ENCODE measurements around the gene CDK18. TPM values are rescaled to one million over a fixed set of nuclear protein-coding genes. Genes with fewer than 3 reads are reported as not detected.

Gene CDK18
- total RNA-seq, 4 donors from 2014 or later, result 4.8 to 12.9 (median 9.9) TPM

DNA sequence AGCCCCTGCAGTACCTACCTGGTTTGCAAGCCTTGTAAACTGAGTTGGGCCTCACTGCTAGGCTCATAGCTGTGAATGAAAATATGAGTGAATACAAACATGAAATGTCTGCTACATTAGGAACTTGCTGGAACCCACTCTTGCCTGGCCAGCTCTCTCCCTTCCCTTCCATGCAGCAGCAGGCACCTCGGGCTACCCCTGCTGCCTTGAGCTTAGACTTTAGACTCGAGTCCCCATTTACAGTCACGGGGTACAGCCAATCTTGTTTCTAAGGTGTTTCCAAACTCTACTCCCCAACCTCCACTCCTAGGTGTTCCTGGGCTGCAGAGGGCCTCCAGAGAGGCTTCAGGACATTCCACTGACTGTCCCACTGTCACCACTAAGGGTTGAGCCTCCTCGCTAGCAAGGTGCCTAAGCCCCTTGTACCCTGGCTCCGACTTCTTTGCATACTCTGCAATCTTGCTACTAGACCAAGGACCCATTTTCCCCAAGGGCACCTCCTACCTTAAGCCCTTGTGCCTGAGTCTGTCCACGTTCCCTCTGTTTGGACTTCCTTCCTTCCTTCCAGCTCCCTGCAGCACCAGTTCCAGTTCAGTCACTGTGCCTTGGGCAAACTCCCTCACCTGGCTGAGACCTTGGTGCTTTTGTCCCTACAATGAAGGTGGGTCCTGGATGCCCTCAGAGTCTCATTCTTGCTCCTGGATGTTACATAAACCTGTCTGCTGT, 36.9 kb downstream of the CDK18 start:
- Histone ChIP-seq H3K9me3 (no peaks in the 10 kb centered on the region), H3K27me3 (peaks cover 0 to 24% (median under 1%) of the 10 kb centered on the region in 4 donors), H3K4me3 (no peak overlapping the region), H3K4me1 (peaks cover 14 to 24% (median 17%) of the 10 kb centered on the region in 4 donors), H3K36me3 (no peaks in the 10 kb centered on the region), H3K27ac (replicated peaks in 1 of 4) (no peak overlapping the region)
- intact Hi-C loops (cut with DNase I), result no loop called here
- TF ChIP-seq EP300 (IDR thresholded peaks at IDR 0.05) (no peak), POLR2AphosphoS5 (IDR thresholded peaks at IDR 0.05) (no peak), POLR2A (IDR thresholded peaks at IDR 0.05; ENCODE audit: low read depth) (no peak)
- TF ChIP-seq, protein P1, sequence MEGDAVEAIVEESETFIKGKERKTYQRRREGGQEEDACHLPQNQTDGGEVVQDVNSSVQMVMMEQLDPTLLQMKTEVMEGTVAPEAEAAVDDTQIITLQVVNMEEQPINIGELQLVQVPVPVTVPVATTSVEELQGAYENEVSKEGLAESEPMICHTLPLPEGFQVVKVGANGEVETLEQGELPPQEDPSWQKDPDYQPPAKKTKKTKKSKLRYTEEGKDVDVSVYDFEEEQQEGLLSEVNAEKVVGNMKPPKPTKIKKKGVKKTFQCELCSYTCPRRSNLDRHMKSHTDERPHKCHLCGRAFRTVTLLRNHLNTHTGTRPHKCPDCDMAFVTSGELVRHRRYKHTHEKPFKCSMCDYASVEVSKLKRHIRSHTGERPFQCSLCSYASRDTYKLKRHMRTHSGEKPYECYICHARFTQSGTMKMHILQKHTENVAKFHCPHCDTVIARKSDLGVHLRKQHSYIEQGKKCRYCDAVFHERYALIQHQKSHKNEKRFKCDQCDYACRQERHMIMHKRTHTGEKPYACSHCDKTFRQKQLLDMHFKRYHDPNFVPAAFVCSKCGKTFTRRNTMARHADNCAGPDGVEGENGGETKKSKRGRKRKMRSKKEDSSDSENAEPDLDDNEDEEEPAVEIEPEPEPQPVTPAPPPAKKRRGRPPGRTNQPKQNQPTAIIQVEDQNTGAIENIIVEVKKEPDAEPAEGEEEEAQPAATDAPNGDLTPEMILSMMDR (IDR thresholded peaks at IDR 0.05), result no peak
- WGBS, result 77% methylated on average over 6 of the region's 6 CpGs
- no peak for DNase-seq (ENCODE audit: extremely low spot score)

DNA sequence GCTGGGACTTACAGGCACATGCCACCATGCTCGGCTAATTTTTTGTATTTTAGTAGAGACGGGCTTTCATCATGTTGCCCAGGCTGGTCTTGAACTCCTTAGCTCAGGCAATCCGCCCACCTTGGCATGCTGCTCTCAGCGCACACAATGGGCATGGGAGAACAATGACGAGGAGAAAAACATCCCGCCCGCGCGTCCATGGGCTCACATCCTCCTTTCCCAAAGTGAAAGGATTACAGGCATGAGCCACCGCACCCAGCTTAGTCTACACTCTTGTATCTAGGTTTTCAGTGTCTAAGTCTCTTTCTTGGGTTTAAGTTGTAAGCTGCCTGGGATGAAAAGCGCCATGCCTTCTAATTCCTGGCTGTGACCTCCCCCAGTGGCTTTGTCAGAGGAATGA, 37.9 kb downstream of the CDK18 start:
- Histone ChIP-seq H3K9me3 (no peaks in the 10 kb centered on the region), H3K27me3 (peaks cover 0 to 32% (median 2%) of the 10 kb centered on the region in 4 donors), H3K36me3 (no peaks in the 10 kb centered on the region), H3K4me1 (peaks cover 14 to 19% (median 17%) of the 10 kb centered on the region in 4 donors), H3K4me3 (no peak overlapping the region), H3K27ac (replicated peaks in 1 of 4) (peak overlapping the region; percentile 49 to 63 (median 60))
- no peak for DNase-seq (ENCODE audit: extremely low spot score)
- 82% methylated on average over 11 of the region's 11 CpGs for WGBS
- intact Hi-C loops (cut with DNase I), result no loop called here
- TF ChIP-seq, protein P1 (IDR thresholded peaks at IDR 0.05), result no peak
- TF ChIP-seq EP300 (IDR thresholded peaks at IDR 0.05), result no peak
- no peak for TF ChIP-seq POLR2A (IDR thresholded peaks at IDR 0.05; ENCODE audit: low read depth)
- no peak for TF ChIP-seq POLR2AphosphoS5 (IDR thresholded peaks at IDR 0.05)

DNA sequence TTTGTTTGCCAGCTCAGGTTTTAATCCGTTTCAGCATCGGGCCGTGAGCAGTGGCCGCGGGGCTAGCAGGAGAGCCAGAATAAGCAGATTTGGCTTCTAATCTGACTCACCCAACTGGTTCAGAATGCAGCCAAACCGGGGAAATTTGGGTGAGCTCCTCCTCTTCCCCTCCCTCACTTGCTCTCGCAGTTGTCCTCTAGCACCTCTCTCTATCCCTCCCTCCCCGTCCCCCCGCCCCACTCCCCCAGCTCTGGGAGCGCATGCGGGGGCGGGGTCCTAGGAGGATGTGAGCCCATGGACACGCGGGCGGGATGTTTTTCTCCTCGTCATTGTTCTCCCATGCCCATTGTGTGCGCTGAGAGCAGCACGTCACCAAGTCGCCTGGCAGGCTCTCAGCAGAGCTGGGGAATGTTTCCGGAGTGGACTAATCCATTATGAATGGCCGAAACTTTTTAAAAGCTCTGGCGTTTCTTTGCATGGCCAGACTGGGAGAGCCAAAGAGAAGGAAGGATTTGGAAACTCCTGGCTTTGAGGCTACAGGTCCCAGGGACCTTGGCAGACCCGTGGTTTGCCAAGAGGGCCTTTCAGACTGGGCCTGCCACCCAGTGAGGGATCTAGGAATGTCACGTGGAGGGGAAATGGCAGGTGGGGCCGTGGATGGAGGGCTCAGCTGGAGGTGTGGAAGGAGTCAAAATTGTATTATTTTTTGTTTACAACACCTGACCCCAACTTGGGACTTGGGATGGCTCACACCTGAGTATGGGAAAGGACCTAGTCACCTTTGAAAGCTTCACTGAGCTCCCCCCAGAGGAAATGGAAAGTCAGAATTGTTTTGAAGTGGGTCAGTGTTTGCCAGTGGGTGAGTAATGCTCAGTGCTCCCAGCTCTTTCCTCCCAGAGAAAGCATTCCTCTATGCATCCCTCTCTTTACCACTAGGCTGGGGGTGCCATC, 39.2 kb downstream of the CDK18 start:
- H3K27ac ChIP-seq (replicated peaks in 1 of 4), result peak overlapping the region; percentile 49 to 63 (median 60)
- peak overlapping the region; percentile 38 to 56 (median 45) for H3K4me3 ChIP-seq
- no peaks in the 10 kb centered on the region for H3K36me3 ChIP-seq
- WGBS, result under 1% methylated on average over 19 of the region's 25 CpGs
- DNase-seq (ENCODE audit: extremely low spot score), result no peak
- intact Hi-C loops (cut with DNase I), result no loop called here
- no peaks in the 10 kb centered on the region for H3K9me3 ChIP-seq
- H3K4me1 ChIP-seq, result peaks cover 14 to 18% (median 16%) of the 10 kb centered on the region in 4 donors
- TF ChIP-seq EP300 (IDR thresholded peaks at IDR 0.05), result no peak
- TF ChIP-seq POLR2AphosphoS5 (IDR thresholded peaks at IDR 0.05), result peak in 1 of 2 donors; percentile 77
- H3K27me3 ChIP-seq, result peaks cover 0 to 45% (median 2%) of the 10 kb centered on the region in 4 donors

DNA sequence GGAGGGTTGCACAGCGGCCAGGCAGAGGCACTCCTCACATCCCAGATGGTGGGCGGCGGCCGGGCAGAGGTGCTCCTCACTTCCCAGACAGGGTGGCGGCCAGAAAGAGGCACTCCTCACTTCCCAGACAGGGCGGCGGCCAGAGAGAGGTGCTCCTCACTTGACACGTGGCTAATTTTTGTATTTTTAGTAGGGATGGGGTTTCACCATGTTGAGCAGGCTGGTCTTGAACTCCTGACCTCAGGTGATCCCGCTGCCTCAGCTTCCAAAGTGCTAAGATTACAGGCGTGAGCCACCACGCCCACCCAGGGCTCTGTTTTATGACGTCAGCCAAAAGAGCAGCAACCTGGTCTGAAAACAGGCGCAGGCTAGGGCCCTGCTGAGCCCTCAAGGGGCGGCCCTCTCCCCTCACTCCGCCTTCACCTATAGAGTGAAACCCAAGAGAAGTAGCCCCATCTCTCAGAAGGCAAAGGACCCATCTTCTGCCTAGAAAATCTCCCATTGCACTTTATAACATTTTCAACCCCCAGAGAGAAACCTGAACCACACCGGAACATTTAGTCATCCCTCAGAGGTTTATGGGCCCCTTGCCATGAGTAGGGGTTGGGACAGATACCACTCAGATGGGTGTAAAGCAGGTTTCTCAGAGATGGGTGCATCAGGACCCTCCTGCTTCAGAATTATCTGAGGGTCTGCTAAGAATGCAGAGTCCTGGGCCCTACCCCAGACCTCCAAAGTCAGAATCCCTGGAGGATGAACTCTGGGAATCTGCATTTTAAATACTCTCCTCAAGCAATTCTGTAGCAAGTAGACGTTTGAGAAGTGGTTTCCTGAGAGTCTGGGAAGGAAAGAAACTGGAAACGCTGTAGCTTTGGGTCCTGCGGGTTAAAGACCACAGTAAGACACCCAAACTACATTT, 40.8 kb downstream of the CDK18 start:
- H3K36me3 ChIP-seq, result no peaks in the 10 kb centered on the region
- TF ChIP-seq, protein P1 (IDR thresholded peaks at IDR 0.05), result no peak
- no peak for DNase-seq (ENCODE audit: extremely low spot score)
- H3K27ac ChIP-seq (replicated peaks in 1 of 4), result no peak overlapping the region
- no peak overlapping the region for H3K4me3 ChIP-seq
- peaks cover 14 to 18% (median 16%) of the 10 kb centered on the region in 4 donors for H3K4me1 ChIP-seq
- 85% methylated on average over 19 of the region's 19 CpGs for WGBS
- intact Hi-C loops (cut with DNase I), result no loop called here
- peaks cover 0 to 58% (median 2%) of the 10 kb centered on the region in 4 donors for H3K27me3 ChIP-seq
- H3K9me3 ChIP-seq, result no peaks in the 10 kb centered on the region
